Natural killer cell (primary cell): ENCODE data around the gene CAND1. TPM values are rescaled to one million over a fixed set of nuclear protein-coding genes. Genes with fewer than 3 reads are reported as not detected.
"Not testable (repeated sequence)": the region's sequence is repeated elsewhere in the genome, so short reads cannot be mapped to it uniquely, and the experiment has no call there.

Source experiments
- ATAC-seq, 3 donors: fragments of 150-1000 bp in 2 of 3; fragments of 200-7000 bp in 1 of 3; cut with Tn5 transposase; 1 replicate in 1 of 3; 2 replicates in 2 of 3; pipeline ENCODE4 v1.10.0; 2021; ENCODE audit warnings: mild to moderate bottlenecking in 2 of 3, moderate library complexity in 2 of 3
- DNase-seq, 2 donors: peaks; one replicate each; pipeline versions ENCODE4 v3.0.0 to v3.0.0-alpha.2; 2013 to 2021; ENCODE audit warnings: mixed read lengths in 1 of 2
- H3K27ac ChIP-seq: one replicate; pipeline ENCODE4 v1.5.1; 2013; ENCODE audit warnings: mild to moderate bottlenecking, low read length
- H3K27me3 ChIP-seq: one replicate; pipeline ENCODE4 v1.6.1; 2013; ENCODE audit warnings: low read length; ENCODE audit not compliant: control insufficient read depth, insufficient read depth
- H3K36me3 ChIP-seq: one replicate; pipeline ENCODE4 v1.6.1; 2013; ENCODE audit warnings: low read length; ENCODE audit not compliant: control insufficient read depth, insufficient read depth
- H3K4me1 ChIP-seq: one replicate; pipeline ENCODE4 v1.6.1; 2013; ENCODE audit warnings: low read length; ENCODE audit not compliant: control insufficient read depth, insufficient read depth
- H3K4me3 ChIP-seq: one replicate; pipeline ENCODE4 v1.5.1; 2013; ENCODE audit warnings: low read length
- H3K9me3 ChIP-seq: one replicate; pipeline ENCODE4 v1.6.1; 2013; ENCODE audit warnings: low read length; ENCODE audit not compliant: control insufficient read depth, insufficient read depth
- H3K27ac Mint-ChIP-seq, 2 donors: one replicate each; pipeline ENCODE4 v1.8.0; 2022; ENCODE audit warnings: mild to moderate bottlenecking in 2 of 2, mixed read lengths in 2 of 2, moderate library complexity in 1 of 2
- H3K27me3 Mint-ChIP-seq, 2 donors: one replicate each; pipeline ENCODE4 v1.8.0; 2022; ENCODE audit warnings: low read depth in 2 of 2, mixed read lengths in 2 of 2
- H3K36me3 Mint-ChIP-seq: one replicate; pipeline ENCODE4 v1.8.0; 2022; ENCODE audit warnings: mixed read lengths
- H3K4me1 Mint-ChIP-seq, 2 donors: one replicate each; pipeline ENCODE4 v1.8.0; 2022; ENCODE audit warnings: mixed read lengths in 2 of 2
- H3K4me3 Mint-ChIP-seq: one replicate; pipeline ENCODE4 v1.8.0; 2022; ENCODE audit warnings: mild to moderate bottlenecking, moderate library complexity, mixed read lengths
- H3K9me3 Mint-ChIP-seq, 2 donors: one replicate each; pipeline ENCODE4 v1.8.0; 2022; ENCODE audit warnings: mixed read lengths in 2 of 2
- CTCF ChIP-seq: fragments of 200-600 bp; IDR thresholded peaks from one replicate; pipeline ENCODE4 v1.8.0; 2022; ENCODE audit warnings: antibody characterized with exemption
- WGBS: methylation state at CpG from one replicate; pipeline ENCODE4 v1.1.7; 2013; ENCODE audit warnings: missing lambda C conversion rate; ENCODE audit not compliant: insufficient coverage; 5-methylcytosine and 5-hydroxymethylcytosine counted together
- intact Hi-C: fragments of 100-400 bp; cut with micrococcal nuclease; formaldehyde crosslinking; loops from one replicate; pipeline ENCODE4 v1.14.2; 2022
- total RNA-seq, 4 donors: library from RNA; stranded (reverse); fragments of 120-200 nt in 1 of 4; gene quantifications; one replicate each; pipeline versions ENCODE4 v1.2.3 to v1.2.4, GENCODE V29; 2013 to 2022

The CAND1 gene
- total RNA-seq, 3 donors from 2014 or later (not counting 1 experiment from before 2014, with no cell fraction given), result 103 to 118 (median 104) TPM

GRCh38 chr12:67333649-67334048 is 64.5 kb downstream of the CAND1 start:
- intact Hi-C loops, result no loop called here
- no peak for TF ChIP-seq CTCF
- Mint-ChIP-seq H3K27me3 (no peaks in the 10 kb centered on the region), H3K4me3 (no peak overlapping the region), H3K36me3 (peaks cover 17% of the 10 kb centered on the region), H3K27ac (no peak overlapping the region), H3K4me1 (peaks cover 5 to 6% of the 10 kb centered on the region in 2 donors), H3K9me3 (peaks cover 2 to 6% of the 10 kb centered on the region in 2 donors)
- no peaks in the 10 kb centered on the region for H3K36me3 ChIP-seq
- no peaks in the 10 kb centered on the region for H3K9me3 ChIP-seq
- no peak overlapping the region for H3K4me3 ChIP-seq
- no peak for ATAC-seq
- no peaks in the 10 kb centered on the region for H3K27me3 ChIP-seq
- no peaks in the 10 kb centered on the region for H3K4me1 ChIP-seq
- WGBS, result 100% methylated on average over 1 of the region's 1 CpG
- no peak for DNase-seq
- no peak overlapping the region for H3K27ac ChIP-seq

- Histone ChIP-seq H3K4me3 (no peak overlapping the region), H3K4me1 (no peaks in the 10 kb centered on the region), H3K27ac (no peak overlapping the region), H3K9me3 (peaks cover 4% of the 10 kb centered on the region), H3K27me3 (no peaks in the 10 kb centered on the region), H3K36me3 (no peaks in the 10 kb centered on the region)
- no peak overlapping the region for H3K4me3 Mint-ChIP-seq
- ATAC-seq (no peak), DNase-seq (no peak)
- TF ChIP-seq CTCF, result no peak
- H3K27me3 Mint-ChIP-seq, result no peaks in the 10 kb centered on the region
- peaks cover 4 to 15% of the 10 kb centered on the region in 2 donors for H3K9me3 Mint-ChIP-seq
- no peaks in the 10 kb centered on the region for H3K4me1 Mint-ChIP-seq
- intact Hi-C loops, result no loop called here
- H3K27ac Mint-ChIP-seq, result no peak overlapping the region
- peaks cover 27% of the 10 kb centered on the region for H3K36me3 Mint-ChIP-seq
Observed at GRCh38 chr12:67338426-67338825, 69.3 kb downstream of the CAND1 start.

- intact Hi-C loops, result no loop called here
- H3K27ac ChIP-seq, result no peak overlapping the region
- ATAC-seq (no peak), DNase-seq (no peak)
- no peak overlapping the region for H3K4me3 ChIP-seq
- no peaks in the 10 kb centered on the region for H3K4me1 Mint-ChIP-seq
- H3K4me1 ChIP-seq, result no peaks in the 10 kb centered on the region
- H3K36me3 Mint-ChIP-seq, result peaks cover 27% of the 10 kb centered on the region
- H3K9me3 Mint-ChIP-seq, result peaks cover 4 to 15% of the 10 kb centered on the region in 2 donors
- H3K36me3 ChIP-seq, result no peaks in the 10 kb centered on the region
- 81% methylated on average over 1 of the region's 1 CpG for WGBS
- H3K27ac Mint-ChIP-seq, result no peak overlapping the region
- peaks cover 4% of the 10 kb centered on the region for H3K9me3 ChIP-seq
- TF ChIP-seq CTCF, result no peak
- no peak overlapping the region for H3K4me3 Mint-ChIP-seq
- H3K27me3 ChIP-seq, result no peaks in the 10 kb centered on the region
- no peaks in the 10 kb centered on the region for H3K27me3 Mint-ChIP-seq
Observed at GRCh38 chr12:67339530-67339929, 70.4 kb downstream of the CAND1 start.

- Mint-ChIP-seq H3K9me3 (peaks cover 4 to 15% of the 10 kb centered on the region in 2 donors), H3K36me3 (peaks cover 25% of the 10 kb centered on the region)
- H3K36me3 ChIP-seq, H3K4me3 ChIP-seq, H3K27me3 ChIP-seq, intact Hi-C loops, H3K4me1 Mint-ChIP-seq, DNase-seq, H3K27ac ChIP-seq, ATAC-seq, H3K4me3 Mint-ChIP-seq, H3K27me3 Mint-ChIP-seq, H3K4me1 ChIP-seq, H3K27ac Mint-ChIP-seq, H3K9me3 ChIP-seq: not testable (repeated sequence)
- 88% methylated on average over 14 of the region's 14 CpGs for WGBS
Observed at GRCh38 chr12:67341086-67341485, 71.9 kb downstream of the CAND1 start.
